HG02870 (cell line): ENCODE measurements around the gene SPATS1.
"Not testable (repeated sequence)": the region's sequence is repeated elsewhere in the genome, so short reads cannot be mapped to it uniquely, and the experiment has no call there.

Experiments used
- ATAC-seq: cut with Tn5 transposase; IDR thresholded peaks from one replicate; pipeline ENCODE4 v1.9.1; 2021; ENCODE audit warnings: mild to moderate bottlenecking, moderate library complexity; ENCODE audit not compliant: unreplicated experiment

The SPATS1 gene

GRCh38 chr6:44311304-44311703 lies 31.1 kb upstream of the SPATS1 start:
- no peak for ATAC-seq

GRCh38 chr6:44311767-44312166 lies 30.7 kb upstream of the SPATS1 start:
- ATAC-seq: no peak

- peak; percentile 92 for ATAC-seq
Observed at GRCh38 chr6:44312901-44313788, 29.3 kb upstream of the SPATS1 start, which contains the start of gene AARS2. AARS2 (minus strand) TSS chr6:44313347; CDS start chr6:44313323, 24 bp downstream.

GRCh38 chr6:44314657-44315056 lies 27.8 kb upstream of the SPATS1 start:
- not testable (repeated sequence) for ATAC-seq

- ATAC-seq: no peak
Observed at GRCh38 chr6:44315516-44315915, 26.9 kb upstream of the SPATS1 start.

- ATAC-seq: no peak
Observed at GRCh38 chr6:44315951-44316350, 26.5 kb upstream of the SPATS1 start.

GRCh38 chr6:44316481-44316880 lies 26.0 kb upstream of the SPATS1 start:
- no peak for ATAC-seq

GRCh38 chr6:44317136-44317631 lies 25.3 kb upstream of the SPATS1 start:
- not testable (repeated sequence) for ATAC-seq

GRCh38 chr6:44321210-44321609 lies 21.2 kb upstream of the SPATS1 start:
- no peak for ATAC-seq

GRCh38 chr6:44327096-44327495 lies 15.4 kb upstream of the SPATS1 start:
- ATAC-seq: no peak

- ATAC-seq: no peak
Observed at GRCh38 chr6:44327760-44328159, 14.7 kb upstream of the SPATS1 start.

GRCh38 chr6:44328203-44328602 lies 14.2 kb upstream of the SPATS1 start:
- not testable (repeated sequence) for ATAC-seq

- ATAC-seq: no peak
Observed at GRCh38 chr6:44329858-44330257, 12.6 kb upstream of the SPATS1 start.

- ATAC-seq: no peak
Observed at GRCh38 chr6:44332585-44332984, 9.9 kb upstream of the SPATS1 start.

- no peak for ATAC-seq
Observed at GRCh38 chr6:44333273-44333919, 9.1 kb upstream of the SPATS1 start.

- no peak for ATAC-seq
Observed at GRCh38 chr6:44333942-44334341, 8.5 kb upstream of the SPATS1 start.

GRCh38 chr6:44335631-44336030 lies 6.8 kb upstream of the SPATS1 start:
- ATAC-seq: no peak

GRCh38 chr6:44338228-44339122 lies 4.0 kb upstream of the SPATS1 start:
- no peak for ATAC-seq

- no peak for ATAC-seq
Observed at GRCh38 chr6:44339301-44339700, 3.1 kb upstream of the SPATS1 start.

GRCh38 chr6:44339763-44340625 lies 2.5 kb upstream of the SPATS1 start:
- ATAC-seq: no peak
